ENCODE data around the gene WNT5A.
"Not testable (repeated sequence)": the region's sequence is repeated elsewhere in the genome, so short reads cannot be mapped to it uniquely, and the experiment has no call there.

Gene WNT5A

GRCh38 chr3:55507808-55508207 is 20.7 kb upstream of the WNT5A start:
- in situ Hi-C loops (cut with MboI; ENCODE audit: low sequenced_read_pairs) = no loop called here

GRCh38 chr3:55505776-55506175 is 18.7 kb upstream of the WNT5A start:
- in situ Hi-C loops (cut with MboI; ENCODE audit: low sequenced_read_pairs) = no loop called here

- in situ Hi-C loops (cut with MboI; ENCODE audit: low sequenced_read_pairs) = not testable (repeated sequence)
Measured at GRCh38 chr3:55505102-55505501, 18.0 kb upstream of the WNT5A start.

GRCh38 chr3:55501905-55502304 is 14.8 kb upstream of the WNT5A start:
- in situ Hi-C loops (cut with MboI; ENCODE audit: low sequenced_read_pairs) = no loop called here

- in situ Hi-C loops (cut with MboI; ENCODE audit: low sequenced_read_pairs) = no loop called here
Measured at GRCh38 chr3:55500555-55501330, 13.6 kb upstream of the WNT5A start.

GRCh38 chr3:55498520-55498919 is 11.4 kb upstream of the WNT5A start:
- in situ Hi-C loops (cut with MboI; ENCODE audit: low sequenced_read_pairs) = no loop called here

GRCh38 chr3:55497250-55497649 is 10.1 kb upstream of the WNT5A start:
- in situ Hi-C loops (cut with MboI; ENCODE audit: low sequenced_read_pairs) = no loop called here

GRCh38 chr3:55494976-55495375 is 7.9 kb upstream of the WNT5A start:
- in situ Hi-C loops (cut with MboI; ENCODE audit: low sequenced_read_pairs) = no loop called here

- in situ Hi-C loops (cut with MboI; ENCODE audit: low sequenced_read_pairs) = no loop called here
Measured at GRCh38 chr3:55492976-55493375, 5.9 kb upstream of the WNT5A start.

- in situ Hi-C loops (cut with MboI; ENCODE audit: low sequenced_read_pairs) = no loop called here
Measured at GRCh38 chr3:55491296-55491816, 4.2 kb upstream of the WNT5A start.

- in situ Hi-C loops (cut with MboI; ENCODE audit: low sequenced_read_pairs) = no loop called here
Measured at GRCh38 chr3:55490276-55490913, 3.3 kb upstream of the WNT5A start.

- in situ Hi-C loops (cut with MboI; ENCODE audit: low sequenced_read_pairs) = no loop called here
Measured at GRCh38 chr3:55489798-55490132, 2.7 kb upstream of the WNT5A start.

- in situ Hi-C loops (cut with MboI; ENCODE audit: low sequenced_read_pairs) = no loop called here
Measured at GRCh38 chr3:55488398-55489055, 1.4 kb upstream of the WNT5A start.

GRCh38 chr3:55487381-55488241 is 505 bp upstream of the WNT5A start:
- in situ Hi-C loops (cut with MboI; ENCODE audit: low sequenced_read_pairs) = no loop called here

GRCh38 chr3:55486101-55486856 is 827 bp downstream of the WNT5A start:
- in situ Hi-C loops (cut with MboI; ENCODE audit: low sequenced_read_pairs) = no loop called here

- in situ Hi-C loops (cut with MboI; ENCODE audit: low sequenced_read_pairs) = no loop called here
Measured at GRCh38 chr3:55484801-55485791, 2.0 kb downstream of the WNT5A start.

- in situ Hi-C loops (cut with MboI; ENCODE audit: low sequenced_read_pairs) = no loop called here
Measured at GRCh38 chr3:55484191-55484689, 2.9 kb downstream of the WNT5A start.

GRCh38 chr3:55483196-55484095 is 3.7 kb downstream of the WNT5A start:
- in situ Hi-C loops (cut with MboI; ENCODE audit: low sequenced_read_pairs) = no loop called here

Measured in hTERT RPE-1 (cell line).